ENCODE measurements around the gene BCAS3.
A peak's percentile ranks its signal among the peaks of the same experiment; 100 is the strongest.

The BCAS3 gene

DNA sequence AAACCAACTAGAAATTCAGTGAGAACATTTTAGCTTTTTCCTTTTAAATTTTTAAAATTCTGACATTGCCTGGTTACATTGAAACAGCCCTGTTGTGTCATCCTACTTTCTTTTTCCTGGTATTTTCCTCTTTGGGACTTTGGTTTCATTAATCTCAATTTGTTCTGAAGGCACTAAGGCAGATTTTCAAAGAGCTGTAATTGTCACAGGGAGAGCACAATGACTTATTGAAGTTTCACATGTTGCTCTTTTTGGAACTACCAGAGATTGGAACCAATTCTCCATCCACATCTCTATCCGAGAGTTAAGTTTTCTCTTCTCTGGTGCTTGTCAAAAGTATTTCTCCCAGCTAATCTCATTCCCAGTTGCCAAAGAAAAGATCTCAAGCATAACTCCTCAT is 577.3 kb downstream of the BCAS3 start:
- DNase-seq (ENCODE audit: low spot score), result no peak

DNA sequence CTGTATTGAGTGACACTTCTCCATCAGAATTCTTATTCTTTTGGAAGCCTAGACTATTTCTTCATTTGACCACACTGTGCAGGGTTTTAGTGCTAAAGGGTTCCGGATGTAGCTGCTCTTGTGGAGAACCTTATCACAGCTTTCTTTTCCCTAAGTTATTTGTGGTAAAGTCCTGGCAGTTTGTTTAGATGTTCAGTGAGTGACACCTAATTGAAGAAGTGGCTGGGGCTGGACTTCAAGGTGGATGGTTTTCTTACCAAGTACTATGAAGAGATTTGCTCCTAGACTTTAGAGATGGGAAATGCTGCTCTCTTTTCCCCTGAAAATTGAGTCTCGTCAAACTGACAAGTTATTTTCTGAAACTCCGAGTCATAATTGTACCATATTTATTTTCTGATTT is 578.0 kb downstream of the BCAS3 start:
- DNase-seq (ENCODE audit: low spot score), result no peak

DNA sequence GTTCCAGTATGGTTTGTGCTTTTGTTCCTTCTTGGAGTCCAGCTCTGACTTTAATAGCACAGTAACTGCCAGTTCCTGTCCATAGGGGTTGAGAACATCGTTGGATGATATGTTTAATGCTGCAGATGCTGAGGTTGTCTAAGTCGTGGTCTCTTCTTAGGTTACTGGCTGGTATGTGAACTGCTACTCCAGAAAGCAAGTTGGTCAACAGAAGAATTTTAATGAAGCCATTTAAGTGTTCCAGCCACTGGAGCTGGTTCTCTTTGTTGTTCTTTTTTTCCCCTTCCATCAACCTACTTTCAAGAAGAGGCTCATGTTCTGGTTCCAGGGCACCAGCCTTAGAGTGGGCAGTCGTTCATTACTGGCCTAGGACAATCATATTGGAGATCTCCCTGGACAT is 581.7 kb downstream of the BCAS3 start:
- DNase-seq (ENCODE audit: low spot score), result no peak

DNA sequence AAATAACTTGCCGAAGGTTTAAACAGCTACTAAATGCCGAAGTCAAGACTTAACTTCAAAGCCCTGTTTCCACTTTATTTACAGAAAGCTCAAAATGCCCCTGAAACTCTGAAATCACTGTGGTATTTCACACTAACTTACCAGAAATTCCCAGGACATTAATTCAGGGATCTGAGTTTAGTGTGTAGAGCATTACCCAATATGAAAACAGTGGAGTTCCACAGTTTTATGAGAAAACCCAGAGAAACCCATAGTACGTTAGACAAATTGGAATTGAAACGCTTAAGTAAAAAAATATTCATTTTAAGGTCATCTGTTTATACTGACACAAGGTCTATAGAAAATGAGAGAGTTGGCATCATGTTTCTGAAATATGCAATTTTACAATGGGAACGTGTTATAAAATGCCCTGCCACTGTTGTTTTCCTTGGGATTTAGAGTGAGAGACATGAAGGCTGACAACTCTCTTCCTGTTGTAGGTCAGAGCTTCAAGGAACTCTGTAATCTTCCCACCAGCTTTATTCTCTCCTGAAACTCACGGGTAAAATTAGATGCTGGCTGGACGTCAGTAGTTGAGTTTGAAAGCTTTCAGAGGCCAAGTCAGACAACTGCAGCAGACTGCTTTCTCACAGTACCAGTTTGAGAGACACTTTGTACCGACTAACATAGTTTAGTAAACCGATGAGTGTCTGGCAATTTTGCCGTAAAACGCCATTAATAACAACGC is 582.6 kb downstream of the BCAS3 start:
- no peak for DNase-seq (ENCODE audit: low spot score)

DNA sequence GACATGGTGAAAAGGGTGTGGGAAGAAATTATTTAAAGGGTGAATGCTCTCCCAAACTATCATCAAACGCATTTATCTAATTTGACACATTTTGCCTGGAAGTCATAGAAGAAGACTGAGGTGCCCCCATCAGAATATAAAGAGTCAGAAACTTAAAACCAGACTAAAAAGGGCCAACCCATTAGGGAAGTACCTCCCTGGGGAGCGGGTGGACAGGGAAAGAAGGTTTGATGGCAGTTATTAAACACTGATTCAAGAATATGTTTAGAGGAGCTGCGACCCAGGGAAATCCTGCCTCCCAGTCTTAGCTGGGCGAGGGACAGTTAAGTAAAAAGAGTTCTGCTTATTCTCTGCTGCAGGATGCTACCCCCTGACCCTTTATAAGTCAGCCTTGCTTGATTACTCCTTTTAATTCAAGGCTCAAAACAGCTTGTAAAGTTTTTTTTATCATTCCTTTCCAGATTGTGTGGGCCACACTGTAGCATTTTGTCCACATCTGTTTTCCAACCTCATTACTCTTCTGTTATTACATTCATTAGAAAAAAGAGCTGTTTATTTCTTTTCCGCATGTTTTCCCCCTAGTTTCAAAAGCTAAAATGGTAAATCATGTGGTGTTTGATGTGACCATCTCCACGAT is 583.5 kb downstream of the BCAS3 start:
- DNase-seq (ENCODE audit: low spot score), result no peak

DNA sequence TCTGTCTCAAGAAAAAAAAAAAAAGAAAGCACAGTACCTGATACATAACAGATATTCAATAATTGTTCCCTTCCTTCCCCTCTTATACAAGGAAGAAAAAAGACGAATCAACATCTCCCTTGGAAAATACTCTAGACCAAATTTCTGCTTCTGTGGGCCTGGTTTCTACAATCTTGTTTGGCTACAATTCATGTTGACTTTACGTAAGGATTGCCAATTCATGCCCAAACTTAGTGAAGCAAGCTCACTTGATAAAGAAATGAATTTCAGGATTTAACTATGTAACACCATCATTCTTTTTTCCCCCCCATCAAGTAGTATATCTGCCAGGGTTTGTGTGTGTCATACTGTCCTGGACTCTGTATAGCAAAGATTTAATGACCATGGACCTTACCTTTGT is 587.7 kb downstream of the BCAS3 start:
- DNase-seq (ENCODE audit: low spot score), result no peak

DNA sequence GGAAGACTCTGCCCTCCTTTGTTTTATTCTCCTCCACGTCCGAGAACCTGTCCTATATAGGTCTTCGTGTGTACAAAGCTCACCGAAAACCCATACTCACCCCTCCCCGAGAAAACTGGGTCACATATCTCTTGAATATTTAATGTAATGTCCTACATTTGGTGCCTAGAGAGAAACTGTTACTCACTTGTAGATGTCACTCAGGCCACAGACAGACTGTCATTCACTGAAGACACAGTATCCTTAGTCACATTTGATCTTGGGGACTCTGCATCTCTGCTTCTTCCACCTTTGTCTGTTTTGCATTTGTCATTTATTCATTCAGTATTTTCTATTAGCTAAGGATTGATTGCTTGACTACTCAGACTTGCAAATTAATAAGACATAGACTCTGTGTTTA is 590.2 kb downstream of the BCAS3 start:
- DNase-seq (ENCODE audit: low spot score), result no peak

DNA sequence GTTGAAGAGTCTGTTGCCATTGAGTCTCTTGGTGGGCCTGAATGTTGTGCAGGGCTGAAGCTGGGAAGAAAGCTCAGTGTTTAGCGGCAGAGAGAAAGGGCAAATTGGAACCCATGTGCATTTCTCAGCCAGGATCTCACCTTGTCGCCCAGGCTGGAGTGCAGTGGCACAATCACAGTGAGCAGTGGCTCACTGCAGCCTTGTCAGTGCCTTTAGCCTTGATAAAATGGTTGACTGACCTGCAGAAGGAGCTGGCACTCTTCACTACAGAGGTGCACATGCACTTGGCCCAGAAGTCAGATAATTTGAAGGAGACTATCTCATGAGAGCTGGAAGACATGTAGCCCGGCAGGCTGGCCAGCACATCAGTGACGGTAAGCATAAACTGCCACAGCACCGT is 597.7 kb downstream of the BCAS3 start:
- DNase-seq (ENCODE audit: low spot score), result no peak

DNA sequence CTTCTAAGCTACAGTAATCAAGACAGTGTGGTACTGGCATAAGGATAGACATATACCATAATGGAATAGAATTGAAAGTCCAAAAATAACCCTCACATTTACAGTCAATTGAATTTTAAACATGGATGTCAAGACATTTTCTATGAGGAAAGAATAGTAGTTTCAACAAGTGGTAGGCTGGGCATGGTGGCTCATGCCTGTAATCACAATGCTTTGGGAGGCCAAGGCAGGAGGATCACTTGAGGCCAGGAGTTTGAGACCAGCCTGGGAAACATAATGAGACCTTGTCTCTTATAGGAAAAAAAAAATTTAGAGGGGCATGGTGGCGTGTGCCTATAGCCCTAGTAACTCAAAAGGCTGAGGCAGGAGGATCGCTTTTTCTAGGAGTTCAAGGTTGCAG is 599.2 kb downstream of the BCAS3 start:
- DNase-seq (ENCODE audit: low spot score), result no peak

DNA sequence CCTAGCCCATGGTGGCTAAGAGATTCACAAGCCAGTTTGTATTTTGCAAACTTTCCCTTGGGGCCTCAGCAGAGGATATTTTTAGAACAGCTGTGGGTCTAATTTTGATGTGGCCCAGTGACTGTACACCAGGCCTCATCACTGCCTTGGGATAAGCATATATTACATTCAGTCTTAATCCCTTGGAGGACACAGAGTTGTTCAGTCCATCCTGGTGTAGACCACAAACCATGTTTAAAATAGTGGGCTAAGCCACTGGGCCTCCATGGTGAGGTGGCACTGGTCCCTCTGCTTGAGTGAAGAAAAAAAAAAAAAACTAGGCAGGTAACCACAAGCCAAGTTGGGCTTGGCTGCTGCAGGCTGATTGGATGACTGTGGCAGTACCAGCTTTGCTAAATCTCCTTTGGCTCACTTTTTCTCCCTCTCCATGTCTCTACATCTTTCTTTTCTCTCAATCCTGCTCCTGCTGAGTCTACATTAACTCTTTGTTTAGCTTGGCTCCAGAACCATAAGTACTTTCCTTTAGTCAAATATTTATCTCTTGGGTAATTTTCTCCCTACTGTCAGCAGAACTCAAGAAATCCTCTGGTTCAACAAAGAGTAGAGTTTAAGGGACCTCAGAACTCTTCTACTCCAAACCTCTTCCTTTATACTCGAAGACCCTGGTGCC is 602.0 kb downstream of the BCAS3 start:
- no peak for DNase-seq (ENCODE audit: low spot score)

DNA sequence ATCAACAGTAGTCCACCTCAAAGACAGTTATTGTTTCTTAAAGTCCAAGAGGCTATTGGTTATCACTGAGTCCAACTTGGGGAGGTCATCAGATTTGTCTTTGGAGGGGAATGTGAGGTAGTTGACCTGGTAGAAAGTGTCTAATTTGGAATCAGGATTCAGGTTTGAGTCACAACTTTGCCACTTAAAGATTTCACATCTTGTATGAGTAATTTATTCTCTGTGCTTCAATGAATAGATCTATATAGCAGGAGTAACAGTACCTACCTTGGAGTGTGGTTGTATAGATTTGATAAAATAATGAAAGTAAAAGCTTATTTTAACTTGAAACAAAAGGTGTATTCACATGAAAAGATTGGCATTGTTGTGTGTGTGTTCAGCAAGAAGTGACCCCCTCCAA is 602.7 kb downstream of the BCAS3 start:
- no peak for DNase-seq (ENCODE audit: low spot score)

DNA sequence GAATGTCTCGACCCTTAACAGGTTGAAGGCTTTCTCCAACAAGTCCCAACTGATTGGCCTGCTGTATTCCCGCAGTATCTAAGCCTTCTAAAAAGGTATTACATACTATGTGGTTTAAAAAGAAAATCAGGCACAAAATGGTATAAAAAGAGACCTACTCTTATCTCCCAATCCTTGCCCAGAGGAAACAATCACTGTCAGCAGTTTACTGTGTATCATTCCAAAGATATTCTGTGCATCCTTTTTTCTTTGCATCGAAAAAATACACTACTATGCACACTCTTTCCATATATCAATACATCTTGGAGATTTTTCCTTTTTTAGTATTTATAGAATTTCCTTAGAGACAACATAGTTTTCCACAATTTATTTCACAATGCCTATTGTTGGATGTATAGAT is 603.2 kb downstream of the BCAS3 start:
- no peak for DNase-seq (ENCODE audit: low spot score)

DNA sequence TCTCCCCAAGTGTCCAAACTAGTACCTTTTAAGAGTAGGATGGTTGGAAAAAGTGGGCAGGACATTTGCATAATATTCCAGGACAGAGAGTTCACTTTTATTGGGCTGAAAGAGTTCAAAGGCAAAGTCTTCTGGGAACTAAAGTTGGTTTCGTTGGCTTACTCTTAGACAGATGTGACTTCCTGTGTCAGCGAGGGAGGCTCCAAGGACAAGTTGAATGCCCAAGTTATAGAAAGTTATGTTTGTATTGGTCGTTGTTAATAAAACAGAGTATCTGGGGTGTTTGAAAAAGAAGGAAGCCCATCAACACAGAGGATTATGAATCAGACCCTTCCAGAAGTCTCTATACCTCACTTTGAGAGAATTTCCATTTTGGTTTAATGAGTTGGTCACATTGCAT is 604.7 kb downstream of the BCAS3 start:
- DNase-seq (ENCODE audit: low spot score), result no peak

DNA sequence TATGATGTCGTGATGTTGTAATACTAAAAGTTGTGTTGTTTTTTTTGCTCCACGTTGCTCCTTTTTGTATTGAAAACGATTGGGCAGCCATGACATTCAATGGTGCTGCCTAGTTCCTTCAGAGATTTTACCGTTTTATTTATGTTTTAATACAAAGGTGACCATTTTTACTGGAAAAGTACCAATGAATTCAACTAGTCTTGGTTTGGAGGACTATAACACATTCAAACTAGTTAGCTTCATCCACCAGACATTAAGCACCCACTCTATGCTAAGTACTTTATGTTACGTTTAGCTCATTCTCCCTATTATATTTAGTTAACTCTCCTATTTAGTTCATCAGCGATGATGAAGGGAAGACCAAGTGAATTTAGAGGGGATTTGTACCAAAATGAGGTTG is 605.4 kb downstream of the BCAS3 start:
- no peak for DNase-seq (ENCODE audit: low spot score)

DNA sequence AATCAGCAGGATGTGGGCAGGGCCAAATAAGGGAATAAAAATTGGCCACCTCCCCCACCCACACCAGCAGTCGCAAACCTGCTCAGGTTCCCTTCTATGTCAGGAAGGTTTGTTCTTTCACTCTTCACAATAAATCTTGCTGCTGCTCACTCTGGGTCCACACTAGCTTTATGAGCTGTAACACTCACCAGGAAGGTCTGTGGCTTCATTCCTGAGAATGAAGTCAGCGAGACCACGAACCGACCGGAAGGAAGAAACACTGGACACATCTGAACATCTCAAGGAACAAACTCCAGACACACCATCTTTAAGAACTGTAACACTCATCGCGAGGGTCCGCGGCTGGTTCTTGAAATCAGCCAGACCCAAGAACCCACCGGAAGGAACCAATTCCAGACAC is 606.5 kb downstream of the BCAS3 start:
- DNase-seq (ENCODE audit: low spot score), result no peak

DNA sequence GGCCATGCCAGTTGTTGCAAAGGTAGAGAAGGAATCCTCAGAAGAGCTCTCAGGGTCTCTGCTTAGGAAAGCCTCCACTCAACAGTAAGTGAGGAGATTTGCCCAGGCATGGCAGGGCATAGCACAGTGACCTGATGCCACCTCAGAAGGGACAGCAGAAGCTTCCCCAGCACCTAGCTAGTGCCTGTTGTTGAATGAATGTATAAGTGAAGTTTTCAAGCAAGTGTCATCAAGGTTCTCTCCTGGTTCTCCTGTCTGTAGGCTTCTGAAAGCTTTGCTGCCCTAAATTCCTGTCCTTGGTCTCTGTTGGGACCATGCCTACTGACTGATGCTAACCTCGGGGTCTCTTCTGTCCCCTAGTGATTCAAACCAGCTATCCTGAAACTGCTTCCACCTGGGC is 607.1 kb downstream of the BCAS3 start:
- no peak for DNase-seq (ENCODE audit: low spot score)

DNA sequence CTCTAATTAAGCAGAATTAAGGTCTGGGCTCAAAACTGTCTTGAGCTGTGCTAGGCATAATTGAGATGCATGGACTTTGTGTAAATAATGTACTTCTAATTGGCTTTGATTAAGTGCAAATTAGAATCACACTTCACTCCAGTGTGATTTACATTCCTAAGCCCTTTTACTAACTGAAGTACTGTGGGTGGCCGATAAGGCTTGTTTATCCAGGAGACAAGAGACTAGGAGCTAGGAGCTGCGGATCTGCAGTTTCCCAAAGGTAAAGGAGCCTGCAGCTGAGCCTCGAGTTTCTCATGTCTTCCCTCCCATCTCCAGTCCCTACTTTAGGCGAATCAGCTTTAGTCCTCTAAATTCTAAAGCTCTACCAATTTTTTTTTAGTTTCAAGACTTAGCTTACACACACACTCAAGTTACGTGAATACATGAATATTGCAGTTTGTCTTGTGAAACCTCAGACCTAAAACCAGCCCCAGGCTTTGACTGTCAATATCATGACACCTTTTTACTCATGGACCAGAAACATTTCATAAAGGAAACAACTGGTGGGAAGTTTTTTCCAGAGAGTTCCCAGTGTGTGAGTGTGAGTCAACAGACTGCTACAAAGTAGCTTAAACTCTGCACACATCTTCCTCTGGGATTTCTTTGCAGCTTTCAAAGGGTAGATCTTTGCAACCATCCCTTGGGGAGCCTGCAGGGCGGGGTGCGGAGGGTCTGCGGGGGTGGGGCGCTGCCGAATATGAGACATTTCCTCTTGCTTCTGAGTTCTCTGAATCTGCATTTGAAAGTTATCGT is 608.1 kb downstream of the BCAS3 start:
- peak; percentile 54 for DNase-seq (ENCODE audit: low spot score)

DNA sequence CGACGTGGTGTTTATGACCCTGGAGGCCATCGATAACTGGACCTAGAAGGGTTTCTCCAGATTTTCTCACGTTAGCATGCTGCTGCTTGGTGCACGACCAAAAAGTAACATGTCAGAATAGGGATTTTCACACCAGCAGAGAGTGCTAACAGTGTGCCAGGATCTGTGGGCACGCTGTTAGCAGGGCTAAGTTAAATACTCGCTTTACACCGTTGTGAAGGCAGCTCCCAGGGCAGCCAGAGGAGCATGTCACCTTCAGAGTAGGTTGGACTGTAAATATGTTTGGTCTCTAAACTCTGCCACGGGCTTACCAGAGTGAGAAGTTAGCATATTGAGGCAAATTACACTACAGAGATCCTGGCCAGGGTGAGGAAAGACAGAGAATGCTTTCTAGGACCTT is 608.8 kb downstream of the BCAS3 start:
- no peak for DNase-seq (ENCODE audit: low spot score)

DNA sequence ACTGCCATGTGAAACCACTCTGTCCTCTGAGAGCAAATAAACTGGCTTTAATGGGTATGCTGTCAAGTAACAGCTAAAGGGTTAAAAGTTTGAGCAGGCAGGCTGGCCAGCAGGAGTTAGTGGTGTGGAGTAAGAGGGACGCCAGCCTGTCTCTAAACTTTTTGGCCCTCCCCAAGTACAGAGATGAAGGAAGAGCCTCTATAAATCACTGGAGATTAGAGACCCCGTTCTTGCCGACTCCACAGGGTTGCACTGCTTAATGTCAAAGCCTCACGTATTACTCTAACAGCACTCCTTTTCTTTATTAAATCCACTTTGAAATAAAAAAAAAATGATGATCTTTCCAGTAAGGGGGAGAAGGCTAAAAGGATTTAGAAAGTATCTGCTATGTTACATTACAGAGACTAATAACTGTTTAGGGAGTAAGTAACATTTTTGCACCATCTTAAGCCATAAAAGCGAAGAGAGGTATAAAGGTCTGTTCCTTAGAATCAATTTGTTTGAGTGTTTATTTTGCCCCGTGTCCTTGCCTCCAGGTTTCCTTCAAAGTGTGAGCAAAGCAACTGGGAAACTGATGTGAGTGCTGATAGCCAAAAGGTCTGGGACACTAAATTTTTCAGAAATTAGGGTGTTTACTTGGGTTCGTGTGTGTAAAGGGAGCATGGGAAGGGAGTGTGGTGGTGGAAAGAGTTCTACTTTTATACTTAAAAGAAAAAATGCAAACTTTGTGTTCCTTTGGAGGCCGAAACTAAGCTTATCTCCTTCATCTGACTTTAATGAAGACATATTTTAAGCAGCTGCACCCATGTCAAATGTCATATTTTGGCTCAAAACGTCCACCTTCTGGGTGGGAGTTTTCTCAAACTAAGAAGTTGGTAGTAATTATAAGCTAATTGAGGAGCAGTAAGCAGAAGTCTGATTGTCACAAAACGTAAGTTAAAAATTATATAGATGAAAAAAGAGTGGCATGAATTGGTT is 612.0 kb downstream of the BCAS3 start:
- DNase-seq (ENCODE audit: low spot score), result no peak

DNA sequence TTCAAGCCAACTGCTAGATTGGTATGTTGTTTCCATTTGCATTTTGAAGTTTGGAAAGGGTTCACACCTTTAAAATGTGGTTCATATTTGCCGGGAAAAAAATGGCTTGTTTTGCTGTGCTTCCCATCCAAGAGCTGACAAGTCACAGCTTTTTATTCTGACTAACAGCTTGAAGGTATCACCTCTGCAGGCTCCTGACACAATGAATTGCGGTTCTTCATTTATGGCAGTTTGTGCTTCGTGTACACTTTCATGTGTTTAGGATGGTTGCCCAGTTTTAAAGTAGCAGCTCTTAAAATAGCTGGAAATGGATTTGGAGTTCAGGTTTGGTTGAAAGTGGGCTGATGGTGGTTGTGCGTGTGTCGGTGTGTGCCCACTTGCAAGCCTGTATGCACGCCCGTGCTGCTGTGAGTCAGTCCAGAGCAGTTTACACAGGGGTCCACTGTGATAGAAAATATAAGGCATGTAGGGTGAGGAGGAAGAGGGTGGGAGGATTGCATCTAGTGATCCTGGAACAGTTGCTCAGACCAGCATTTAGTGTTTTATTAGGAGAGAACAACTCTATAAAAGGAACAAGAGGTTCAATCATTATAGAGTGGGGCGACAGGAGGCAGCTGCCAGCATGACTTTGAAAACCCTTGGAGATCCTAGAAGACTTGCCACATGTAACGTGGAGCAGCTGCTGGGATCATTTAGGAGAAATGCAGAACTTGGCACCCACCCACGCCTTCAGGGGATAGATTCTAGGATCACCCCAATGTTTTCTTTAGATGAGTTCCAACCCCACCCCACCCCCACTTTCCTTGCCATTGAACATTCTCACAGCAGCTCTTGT is 614.0 kb downstream of the BCAS3 start:
- DNase-seq (ENCODE audit: low spot score), result no peak

DNA sequence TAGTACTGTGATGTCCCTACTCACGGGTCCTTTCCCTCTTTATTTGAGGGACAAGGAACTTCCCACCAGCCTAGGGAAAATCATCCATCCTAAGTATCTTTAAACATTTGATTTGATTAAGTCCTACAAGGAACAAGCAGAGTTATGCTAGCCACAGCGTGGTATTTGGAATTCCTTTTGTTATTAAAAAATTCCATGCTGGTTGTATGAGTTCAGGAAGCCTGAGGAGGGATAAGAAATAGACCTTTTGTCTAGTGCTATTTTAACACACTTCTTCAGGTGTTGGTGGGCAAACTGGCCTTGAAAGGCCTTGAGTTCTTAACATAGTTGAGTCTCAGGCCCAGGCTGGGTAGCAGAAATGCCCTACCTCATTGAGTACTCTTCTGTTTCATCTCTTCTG is 616.6 kb downstream of the BCAS3 start:
- no peak for DNase-seq (ENCODE audit: low spot score)

All from AG08396 (cell line).